Panc1 (cell line): ENCODE measurements around the gene TKT. TPM values are rescaled to one million over a fixed set of nuclear protein-coding genes. Genes with fewer than 3 reads are reported as not detected.

Source experiments
- ATAC-seq: fragments of 200-7000 bp; cut with Tn5 transposase; 2 replicates; pipeline ENCODE4 v1.9.1; 2020; ENCODE audit warnings: mild to moderate bottlenecking, moderate library complexity
- BruUV-seq: library from RNA; stranded (reverse); fragments of 400-500 nt; replicated peaks from 2 replicates; lab custom pipeline; 2021; lab: Mats Ljungman, UMichigan
- CTCF ChIA-PET: fragments of 300-600 bp; sonication (Branson Sonifier 250); formaldehyde crosslinking; loops from one replicate; lab custom pipeline; 2022; ENCODE audit warnings: antibody characterized with exemption; lab: Charles Lee
- POLR2A ChIA-PET: fragments of 300-600 bp; sonication (Branson Sonifier 250); formaldehyde crosslinking; loops from one replicate; lab custom pipeline; 2022; ENCODE audit warnings: antibody characterized with exemption; lab: Charles Lee
- DNase-seq: peaks from one replicate; pipeline ENCODE4 v3.0.0-alpha.2; 2010; ENCODE audit warnings: low read depth, low spot score
- H3K27ac ChIP-seq: 2 replicates; pipeline ENCODE4 v1.5.1; 2011; ENCODE audit warnings: mild to moderate bottlenecking, low read length, inconsistent platforms
- H3K27me3 ChIP-seq: fragments of 200-500 bp; sonication (Bioruptor generic); 2 replicates; pipeline ENCODE4 v1.6.0; 2014; ENCODE audit warnings: low read length, inconsistent platforms; ENCODE audit not compliant: control insufficient read depth, insufficient read depth
- H3K36me3 ChIP-seq: fragments of 200-500 bp; sonication (Bioruptor generic); 2 replicates; pipeline ENCODE4 v1.5.1; 2014; ENCODE audit warnings: inconsistent platforms, mild to moderate bottlenecking, low read length, moderate library complexity; ENCODE audit not compliant: control insufficient read depth, insufficient read depth
- H3K4me1 ChIP-seq: 2 replicates; pipeline ENCODE4 v1.5.1; 2011; ENCODE audit warnings: inconsistent platforms, mild to moderate bottlenecking, low read length, moderate library complexity; ENCODE audit not compliant: control insufficient read depth, insufficient read depth
- H3K4me3 ChIP-seq, 2 experiments: 2 replicates each; pipeline ENCODE4 v1.5.1; 2011 to 2012; ENCODE audit warnings: low read depth in 2 of 2, low read length in 2 of 2, mild to moderate bottlenecking in 2 of 2, inconsistent platforms in 1 of 2, moderate library complexity in 1 of 2
- H3K9me3 ChIP-seq: fragments of 200-500 bp; sonication (Bioruptor generic); 2 replicates; pipeline ENCODE4 v1.5.1; 2014; ENCODE audit warnings: low read depth, mild to moderate bottlenecking, inconsistent platforms, low read length, moderate library complexity; ENCODE audit not compliant: control insufficient read depth, insufficient read depth
- CTCF ChIP-seq: fragments of 450-650 bp; IDR thresholded peaks from 2 replicates; pipeline ENCODE4 v1.5.1; 2017; ENCODE audit warnings: mild to moderate bottlenecking
- POLR2AphosphoS5 ChIP-seq: IDR thresholded peaks from 2 replicates; pipeline ENCODE4 v1.6.1; 2012; ENCODE audit warnings: mild to moderate bottlenecking, low read depth, low read length, moderate library complexity
- REST ChIP-seq, 2 experiments: IDR thresholded peaks; 2 replicates each; pipeline ENCODE4 v1.6.1; 2011 to 2012; ENCODE audit warnings: low read depth in 2 of 2, control low read depth in 1 of 2, low read length in 1 of 2, mild to moderate bottlenecking in 1 of 2, moderate library complexity in 1 of 2; ENCODE audit not compliant: insufficient read depth in 1 of 2
- SIN3A ChIP-seq: IDR thresholded peaks from 2 replicates; pipeline ENCODE4 v1.6.1; 2012; ENCODE audit warnings: low read depth, mild to moderate bottlenecking, low read length, moderate library complexity, borderline replicate concordance; ENCODE audit not compliant: insufficient read depth
- TCF7L2 ChIP-seq: IDR thresholded peaks from 2 replicates; pipeline ENCODE4 v1.6.1; 2011; ENCODE audit warnings: mild to moderate bottlenecking, low read depth, low read length, inconsistent platforms
- in situ Hi-C: cut with HindIII; loops from 2 replicates; pipeline ENCODE4 v1.10.0; 2016; ENCODE audit warnings: low sequenced_read_pairs, low pct_unique_long_range_greater_than_20kb
- intact Hi-C: fragments of 100-400 bp; cut with micrococcal nuclease; formaldehyde crosslinking; loops from one replicate; pipeline ENCODE4 v1.10.0; 2022; ENCODE audit not compliant: unreplicated experiment
- total RNA-seq: library from RNA; stranded (reverse); gene quantifications from one replicate; pipeline ENCODE4 v1.2.1, GENCODE V29; 2021; ENCODE audit not compliant: unreplicated experiment

TKT gene
- total RNA-seq, 1 experiment from 2014 or later, result 338 TPM

- in situ Hi-C loops, result no loop called here
- H3K4me1 ChIP-seq, result no peaks in the 10 kb centered on the region
- ChIA-PET CTCF (no interaction called here), POLR2A (interaction anchor here (0.8 kb wide), 1 partner anchor 31 kb away, joined by 4 read pairs; no protein-coding TSS in a partner anchor)
- H3K27ac ChIP-seq, result no peak overlapping the region
- intact Hi-C loops, result no loop called here
- no peak for DNase-seq
- no peak overlapping the region for H3K4me3 ChIP-seq
- H3K36me3 ChIP-seq, result no peaks in the 10 kb centered on the region
- no peaks in the 10 kb centered on the region for H3K27me3 ChIP-seq
- BruUV-seq, result no TSS peak
- no peak for TF ChIP-seq REST (IDR thresholded peaks at IDR 0.05; ENCODE audit: insufficient read depth in 1 of 2, low read depth in 2 of 2, low read length in 1 of 2)
- TF ChIP-seq TCF7L2, result no peak
- no peak for TF ChIP-seq SIN3A
- TF ChIP-seq CTCF, result no peak
- no peak for TF ChIP-seq POLR2AphosphoS5
- no peak for ATAC-seq
- H3K9me3 ChIP-seq, result no peaks in the 10 kb centered on the region
Observed at GRCh38 chr3:53189276-53189675, 66.5 kb downstream of the TKT start.

- no peaks in the 10 kb centered on the region for H3K9me3 ChIP-seq
- ATAC-seq (no peak), DNase-seq (no peak)
- ChIA-PET CTCF (no interaction called here), POLR2A (no interaction called here)
- in situ Hi-C loops (no loop called here), intact Hi-C loops (no loop called here)
- no peaks in the 10 kb centered on the region for H3K36me3 ChIP-seq
- no peak overlapping the region for H3K4me3 ChIP-seq
- TF ChIP-seq POLR2AphosphoS5 (no peak), SIN3A (no peak), TCF7L2 (no peak), REST (IDR thresholded peaks at IDR 0.05; ENCODE audit: insufficient read depth in 1 of 2, low read depth in 2 of 2, low read length in 1 of 2) (no peak), CTCF (no peak)
- BruUV-seq, result no TSS peak
- H3K4me1 ChIP-seq, result no peaks in the 10 kb centered on the region
- no peak overlapping the region for H3K27ac ChIP-seq
- H3K27me3 ChIP-seq, result no peaks in the 10 kb centered on the region
Observed at GRCh38 chr3:53188720-53189119, 67.1 kb downstream of the TKT start.
